NT2/D1 (cell line): ENCODE data around the gene C7.

ENCODE experiments used
- DNase-seq: peaks from one replicate; pipeline ENCODE4 v3.0.0-alpha.2; 2011; ENCODE audit warnings: low read depth, low spot score
- H3K27me3 ChIP-seq: 2 replicates; pipeline ENCODE4 v1.6.0; 2011; ENCODE audit warnings: mild to moderate bottlenecking; ENCODE audit not compliant: insufficient read length, insufficient read depth
- H3K36me3 ChIP-seq: 2 replicates; pipeline ENCODE4 v1.6.1; 2011; ENCODE audit warnings: mild to moderate bottlenecking, low read length, mixed read lengths; ENCODE audit not compliant: insufficient read depth, insufficient read length
- H3K4me1 ChIP-seq: 2 replicates; pipeline ENCODE4 v1.5.1; 2011; ENCODE audit not compliant: insufficient read depth, insufficient read length
- H3K4me3 ChIP-seq: 2 replicates; pipeline ENCODE4 v1.5.1; 2011; ENCODE audit warnings: low read depth; ENCODE audit not compliant: insufficient read length
- H3K9ac ChIP-seq: 2 replicates; pipeline ENCODE4 v1.6.0; 2011; ENCODE audit warnings: low read depth; ENCODE audit not compliant: insufficient read length
- H3K9me3 ChIP-seq: 2 replicates; pipeline ENCODE4 v1.5.1; 2011; ENCODE audit warnings: mild to moderate bottlenecking, low read length; ENCODE audit not compliant: insufficient read depth
- SUZ12 ChIP-seq: IDR thresholded peaks from 2 replicates; pipeline ENCODE4 v1.6.1; 2011; ENCODE audit not compliant: insufficient read length, insufficient read depth; ENCODE audit errors: extremely low read depth
- YY1 ChIP-seq: IDR thresholded peaks from 2 replicates; pipeline ENCODE4 v1.6.1; 2011; ENCODE audit not compliant: insufficient read length, insufficient read depth
- ZNF274 ChIP-seq: IDR thresholded peaks from 2 replicates; pipeline ENCODE4 v1.6.1; 2011; ENCODE audit warnings: mild to moderate bottlenecking, low read depth, low read length

The C7 gene

DNA sequence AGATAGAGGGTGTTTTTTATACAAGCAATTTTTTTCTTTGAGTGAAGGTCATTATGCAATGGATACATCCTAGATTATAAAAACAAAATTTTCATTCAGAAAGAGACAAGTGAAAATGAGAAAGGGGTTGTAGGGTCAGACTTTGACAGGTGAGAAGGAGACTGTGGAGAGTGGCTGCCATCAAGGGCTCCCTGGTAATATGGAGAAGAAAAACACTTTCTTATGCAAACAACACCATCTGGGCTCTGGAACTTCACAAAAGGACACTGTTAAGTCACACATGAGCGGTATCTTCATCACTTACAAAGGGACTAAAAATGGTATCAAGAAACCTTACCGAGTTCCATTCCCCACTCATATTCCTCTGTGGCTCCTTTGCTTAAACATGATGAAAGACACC, 23.5 kb downstream of the C7 start:
- Histone ChIP-seq H3K4me1 (no peaks in the 10 kb centered on the region), H3K27me3 (no peaks in the 10 kb centered on the region), H3K9me3 (no peaks in the 10 kb centered on the region), H3K9ac (no peak overlapping the region), H3K36me3 (no peaks in the 10 kb centered on the region), H3K4me3 (no peak overlapping the region)
- no peak for DNase-seq
- TF ChIP-seq SUZ12: no peak
- no peak for TF ChIP-seq ZNF274

DNA sequence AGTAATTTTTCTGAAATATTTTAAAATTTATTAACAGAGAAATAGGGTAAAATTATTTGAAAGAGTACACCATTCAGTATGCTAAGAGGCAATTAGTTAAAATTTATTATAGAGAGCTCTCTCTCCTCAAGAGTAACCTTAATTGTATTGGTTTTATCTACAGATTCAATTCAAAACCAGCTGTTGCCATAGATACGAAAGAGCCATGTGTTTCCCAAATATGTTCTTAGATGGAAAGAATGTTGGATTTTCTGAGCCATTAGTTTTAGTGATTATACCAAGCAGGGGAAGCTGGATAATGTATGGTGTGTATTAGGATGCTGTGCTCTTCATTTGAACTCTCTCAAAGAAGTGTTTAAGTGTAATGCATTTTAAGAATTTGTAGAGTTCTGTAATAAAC, 27.8 kb downstream of the C7 start:
- Histone ChIP-seq H3K4me1 (no peaks in the 10 kb centered on the region), H3K9ac (no peak overlapping the region), H3K9me3 (no peaks in the 10 kb centered on the region), H3K4me3 (no peak overlapping the region), H3K36me3 (no peaks in the 10 kb centered on the region), H3K27me3 (no peaks in the 10 kb centered on the region)
- TF ChIP-seq YY1: no peak
- TF ChIP-seq ZNF274: no peak
- TF ChIP-seq SUZ12: no peak
- DNase-seq: no peak

DNA sequence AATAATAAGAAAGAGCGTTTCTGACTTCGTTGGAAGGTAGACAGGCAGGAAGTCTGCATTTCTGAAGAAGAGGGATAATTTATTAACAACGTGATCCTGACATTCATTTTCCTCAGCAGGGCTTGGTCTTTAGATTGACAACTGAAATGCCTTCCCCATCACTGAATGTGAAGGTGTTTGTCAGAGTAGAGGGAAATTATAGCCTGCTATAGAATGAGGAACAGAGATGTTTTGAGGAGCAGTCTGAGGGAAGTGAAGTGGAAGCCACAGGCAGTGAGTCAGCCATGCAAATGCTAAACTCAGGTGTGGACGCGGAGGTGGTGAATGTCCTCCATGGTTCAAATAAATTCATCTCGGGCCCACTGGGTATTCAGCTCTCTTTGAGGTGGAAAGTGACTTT, 30.5 kb downstream of the C7 start:
- no peak for DNase-seq
- no peak overlapping the region for H3K9ac ChIP-seq
- H3K27me3 ChIP-seq: no peaks in the 10 kb centered on the region
- H3K36me3 ChIP-seq: no peaks in the 10 kb centered on the region
- no peaks in the 10 kb centered on the region for H3K9me3 ChIP-seq
- no peak overlapping the region for H3K4me3 ChIP-seq
- TF ChIP-seq YY1: no peak
- TF ChIP-seq ZNF274: no peak
- TF ChIP-seq SUZ12: no peak
- H3K4me1 ChIP-seq: no peaks in the 10 kb centered on the region

DNA sequence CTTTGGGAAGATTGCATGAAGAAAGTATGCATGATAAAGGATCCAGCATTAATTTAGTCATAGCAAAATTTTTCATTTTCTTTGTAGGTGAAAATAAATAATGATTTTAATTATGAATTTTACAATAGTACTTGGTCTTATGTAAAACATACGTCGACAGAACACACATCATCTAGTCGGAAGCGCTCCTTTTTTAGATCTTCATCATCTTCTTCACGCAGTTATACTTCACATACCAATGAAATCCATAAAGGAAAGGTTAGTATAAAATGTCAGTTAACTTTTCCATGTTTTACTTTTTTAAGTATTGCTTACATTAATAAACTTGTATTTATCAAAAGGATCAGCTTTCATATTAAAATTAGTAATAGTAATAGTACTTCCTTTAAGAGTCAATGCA, 35.8 kb downstream of the C7 start:
- DNase-seq: no peak
- Histone ChIP-seq H3K9me3 (no peaks in the 10 kb centered on the region), H3K4me3 (no peak overlapping the region), H3K36me3 (no peaks in the 10 kb centered on the region), H3K4me1 (no peaks in the 10 kb centered on the region), H3K9ac (no peak overlapping the region), H3K27me3 (no peaks in the 10 kb centered on the region)
- no peak for TF ChIP-seq SUZ12

DNA sequence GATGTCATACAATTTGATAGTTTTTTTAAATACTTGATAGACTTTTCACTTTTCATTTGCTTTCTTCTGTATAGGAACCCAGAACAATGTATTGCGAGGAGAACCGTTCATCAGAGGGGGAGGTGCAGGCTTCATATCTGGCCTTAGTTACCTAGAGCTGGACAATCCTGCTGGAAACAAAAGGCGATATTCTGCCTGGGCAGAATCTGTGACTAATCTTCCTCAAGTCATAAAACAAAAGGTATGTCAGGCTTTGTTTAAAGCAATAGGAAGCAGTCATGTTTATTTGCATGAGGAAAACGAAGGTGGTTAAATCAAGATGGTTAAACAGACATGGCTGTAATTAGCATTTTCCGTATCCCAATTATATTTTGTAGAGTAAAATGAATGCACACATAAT, 46.0 kb downstream of the C7 start:
- no peaks in the 10 kb centered on the region for H3K27me3 ChIP-seq
- no peak for DNase-seq
- no peaks in the 10 kb centered on the region for H3K36me3 ChIP-seq
- H3K9me3 ChIP-seq: peaks cover 17% of the 10 kb centered on the region; the same call in 1 of the 2 replicates
- H3K4me3 ChIP-seq: no peak overlapping the region
- TF ChIP-seq YY1 (no peak), ZNF274 (no peak), SUZ12 (no peak)
- no peaks in the 10 kb centered on the region for H3K4me1 ChIP-seq
- H3K9ac ChIP-seq: no peak overlapping the region

DNA sequence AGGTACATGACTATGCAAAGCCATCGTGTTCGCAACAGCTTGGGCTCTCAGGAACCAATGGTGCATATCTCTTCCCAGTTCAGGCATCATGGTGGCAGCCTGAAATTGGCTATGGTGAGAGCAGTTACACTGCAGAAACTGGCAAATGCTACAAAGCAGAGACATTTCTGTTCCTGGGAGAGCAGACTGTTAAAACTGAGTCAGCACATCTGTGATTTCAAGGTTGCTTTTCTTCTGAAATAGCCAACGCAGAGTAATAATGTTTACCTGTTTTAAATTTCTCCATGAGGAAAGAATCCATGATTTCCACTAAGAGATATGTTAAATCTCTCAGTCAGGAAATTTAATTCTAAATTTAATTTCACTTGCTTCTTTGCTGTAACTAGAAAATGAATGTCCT, 47.8 kb downstream of the C7 start:
- Histone ChIP-seq H3K9ac (no peak overlapping the region), H3K27me3 (no peaks in the 10 kb centered on the region), H3K4me3 (no peak overlapping the region), H3K4me1 (no peaks in the 10 kb centered on the region), H3K9me3 (peaks cover 17% of the 10 kb centered on the region; the same call in 1 of the 2 replicates), H3K36me3 (no peaks in the 10 kb centered on the region)
- no peak for TF ChIP-seq SUZ12
- no peak for DNase-seq

DNA sequence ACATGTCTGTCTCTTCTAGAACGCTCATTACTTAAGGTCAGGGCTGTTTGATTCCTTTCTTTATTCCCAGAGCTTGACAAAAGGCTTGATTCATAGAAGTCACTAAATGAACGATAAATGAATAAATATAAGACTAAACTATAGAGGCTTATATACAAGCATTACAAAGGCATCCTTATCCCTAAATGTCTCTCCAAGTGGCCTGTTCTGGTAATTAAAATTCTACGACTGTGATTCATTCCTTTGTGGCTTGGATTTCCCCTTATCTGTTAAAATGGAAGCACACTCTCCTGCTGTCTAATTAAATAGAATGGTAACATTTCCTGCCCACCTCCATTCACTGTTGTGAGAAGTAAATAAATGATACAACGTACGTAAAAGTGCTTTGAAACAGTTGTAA, 49.5 kb downstream of the C7 start:
- peaks cover 17% of the 10 kb centered on the region; the same call in 1 of the 2 replicates for H3K9me3 ChIP-seq
- DNase-seq: no peak
- H3K36me3 ChIP-seq: no peaks in the 10 kb centered on the region
- H3K27me3 ChIP-seq: no peaks in the 10 kb centered on the region
- no peaks in the 10 kb centered on the region for H3K4me1 ChIP-seq
- TF ChIP-seq SUZ12 (no peak), ZNF274 (no peak), YY1 (no peak)
- no peak overlapping the region for H3K4me3 ChIP-seq
- no peak overlapping the region for H3K9ac ChIP-seq

DNA sequence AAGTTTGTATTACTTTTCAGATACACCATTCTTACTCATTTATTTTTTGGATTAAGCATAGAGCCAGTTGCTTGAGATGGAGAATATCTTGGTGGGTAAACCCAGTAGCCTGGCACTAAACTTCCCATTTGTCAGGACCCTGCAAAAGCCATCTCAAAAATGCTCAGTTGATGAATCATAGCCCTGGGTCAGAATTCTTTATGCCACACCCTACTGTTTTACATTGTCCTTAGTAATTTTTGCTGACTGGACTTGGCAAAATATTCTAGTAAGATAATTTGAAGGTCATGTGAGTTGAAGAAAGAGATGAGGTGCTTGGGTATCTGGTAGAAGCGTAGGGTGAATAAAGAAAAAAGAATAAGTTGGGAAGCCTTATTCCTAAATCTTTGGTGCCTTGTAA, 50.7 kb downstream of the C7 start:
- H3K36me3 ChIP-seq: no peaks in the 10 kb centered on the region
- no peak overlapping the region for H3K4me3 ChIP-seq
- no peaks in the 10 kb centered on the region for H3K4me1 ChIP-seq
- no peak for DNase-seq
- TF ChIP-seq YY1 (no peak), SUZ12 (no peak), ZNF274 (no peak)
- H3K9me3 ChIP-seq: peaks cover 17% of the 10 kb centered on the region; the same call in 1 of the 2 replicates
- no peak overlapping the region for H3K9ac ChIP-seq
- H3K27me3 ChIP-seq: no peaks in the 10 kb centered on the region
